HG02798 (cell line): ENCODE results near the gene BICDL2.

Experiments used
- ATAC-seq: cut with Tn5 transposase; IDR thresholded peaks from one replicate; pipeline ENCODE4 v1.9.1; 2021; ENCODE audit warnings: mild to moderate bottlenecking; ENCODE audit not compliant: unreplicated experiment, poor library complexity

The BICDL2 gene

GRCh38 chr16:3049921-3050481, 13.3 kb upstream of the BICDL2 start:
- no peak for ATAC-seq

GRCh38 chr16:3047387-3047720, 10.6 kb upstream of the BICDL2 start:
- ATAC-seq = no peak

GRCh38 chr16:3046641-3047386, 10.1 kb upstream of the BICDL2 start:
- no peak for ATAC-seq

- no peak for ATAC-seq
These were observed 9.3 kb upstream of the BICDL2 start, which contains the start of gene MMP25 for GRCh38 chr16:3045758-3046640. TSS of gene MMP25 (plus strand) at chr16:3046561. CDS start at chr16:3046918, 357 bp downstream.

GRCh38 chr16:3044708-3045107, 8.0 kb upstream of the BICDL2 start:
- ATAC-seq = no peak

- no peak for ATAC-seq
These were observed 5.6 kb upstream of the BICDL2 start for GRCh38 chr16:3042376-3042775.

GRCh38 chr16:3038896-3039295, 2.2 kb upstream of the BICDL2 start:
- ATAC-seq = no peak

- ATAC-seq = no peak
These were observed 1.5 kb upstream of the BICDL2 start for GRCh38 chr16:3038256-3038655.

- no peak for ATAC-seq
These were observed 595 bp downstream of the BICDL2 start for GRCh38 chr16:3035972-3036725.

GRCh38 chr16:3035289-3035971, 1.3 kb downstream of the BICDL2 start:
- ATAC-seq = no peak

- no peak for ATAC-seq
These were observed 4.1 kb downstream of the BICDL2 start for GRCh38 chr16:3032624-3033023.

GRCh38 chr16:3030222-3031212, 6.2 kb downstream of the BICDL2 start:
- no peak for ATAC-seq

GRCh38 chr16:3029491-3030221, 7.1 kb downstream of the BICDL2 start:
- no peak for ATAC-seq

- no peak for ATAC-seq
These were observed 7.9 kb downstream of the BICDL2 start for GRCh38 chr16:3028716-3029319.

GRCh38 chr16:3027983-3028715, 8.6 kb downstream of the BICDL2 start:
- ATAC-seq = peak; percentile 35

GRCh38 chr16:3027489-3027795, 9.3 kb downstream of the BICDL2 start:
- ATAC-seq = no peak
